CD8-positive, alpha-beta memory T cell (primary cell): ENCODE results near the gene RHEX. TPM values are rescaled to one million over a fixed set of nuclear protein-coding genes. Genes with fewer than 3 reads are reported as not detected.
A peak's percentile ranks its signal among the peaks of the same experiment; 100 is the strongest.

Experiments used
- CTCF ChIA-PET: fragments of 350-600 bp; sonication (Branson Sonifier 250); formaldehyde crosslinking; loops from one replicate; lab custom pipeline; 2021; ENCODE audit warnings: antibody characterized with exemption; lab: Charles Lee
- POLR2A ChIA-PET: fragments of 350-600 bp; sonication (Branson Sonifier 250); formaldehyde crosslinking; loops from one replicate; lab custom pipeline; 2021; ENCODE audit warnings: antibody characterized with exemption; lab: Charles Lee
- DNase-seq, 5 donors: peaks; one replicate each; pipeline versions ENCODE4 v3.0.0 to v3.0.0-alpha.2; 2020 to 2022; ENCODE audit warnings: mixed read lengths in 1 of 5
- H3K27ac ChIP-seq: one replicate; pipeline ENCODE4 v1.7.0; 2013; ENCODE audit warnings: low read depth, mild to moderate bottlenecking, low read length, moderate library complexity
- H3K27me3 ChIP-seq: 2 replicates; pipeline ENCODE4 v1.7.0; 2013; ENCODE audit warnings: low read length, mild to moderate bottlenecking; ENCODE audit not compliant: insufficient read depth, poor library complexity, severe bottlenecking
- H3K36me3 ChIP-seq: 2 replicates; pipeline ENCODE4 v1.7.0; 2013; ENCODE audit warnings: mild to moderate bottlenecking, low read length, moderate library complexity; ENCODE audit not compliant: insufficient read depth
- H3K4me1 ChIP-seq: 2 replicates; pipeline ENCODE4 v1.7.0; 2013; ENCODE audit warnings: mild to moderate bottlenecking, low read length, moderate library complexity; ENCODE audit not compliant: insufficient read depth
- H3K4me3 ChIP-seq: 2 replicates; pipeline ENCODE4 v1.7.0; 2013; ENCODE audit warnings: mild to moderate bottlenecking, low read length
- H3K9me3 ChIP-seq: 2 replicates; pipeline ENCODE4 v1.7.0; 2013; ENCODE audit warnings: mild to moderate bottlenecking, low read length
- H3K27ac Mint-ChIP-seq, 8 donors: one replicate each; pipeline ENCODE4 v1.8.0; 2020 to 2021; ENCODE audit warnings: mixed read lengths in 8 of 8, mild to moderate bottlenecking in 6 of 8, inconsistent platforms in 3 of 8, moderate library complexity in 3 of 8
- H3K27me3 Mint-ChIP-seq, 2 donors: one replicate each; pipeline ENCODE4 v1.8.0; 2020 to 2021; ENCODE audit warnings: mixed read lengths in 2 of 2, mild to moderate bottlenecking in 1 of 2, moderate library complexity in 1 of 2
- H3K36me3 Mint-ChIP-seq, 3 donors: one replicate each; pipeline ENCODE4 v1.8.0; 2020 to 2021; ENCODE audit warnings: mixed read lengths in 3 of 3, inconsistent platforms in 1 of 3, mild to moderate bottlenecking in 1 of 3
- H3K4me1 Mint-ChIP-seq, 3 donors: one replicate each; pipeline ENCODE4 v1.8.0; 2020 to 2021; ENCODE audit warnings: mixed read lengths in 3 of 3, inconsistent platforms in 1 of 3, mild to moderate bottlenecking in 1 of 3
- H3K4me3 Mint-ChIP-seq, 7 donors: one replicate each; pipeline ENCODE4 v1.8.0; 2020 to 2021; ENCODE audit warnings: mixed read lengths in 7 of 7, mild to moderate bottlenecking in 6 of 7, moderate library complexity in 4 of 7, inconsistent platforms in 2 of 7
- H3K9me3 Mint-ChIP-seq, 5 donors: one replicate each; pipeline ENCODE4 v1.8.0; 2020 to 2022; ENCODE audit warnings: mixed read lengths in 5 of 5, mild to moderate bottlenecking in 3 of 5, moderate library complexity in 2 of 5, inconsistent platforms in 1 of 5
- polyA plus RNA-seq: library from polyadenylated mRNA; unstranded; fragments of 300-500 nt; fragmentation: Illumina TruSeq; gene quantifications from one replicate; pipeline ENCODE4 v1.2.3, GENCODE V29; 2021
- total RNA-seq, 2 experiments: library from RNA; stranded (reverse); gene quantifications; one replicate each; pipeline ENCODE4 v1.2.3, GENCODE V29; 2021

Gene RHEX
- total and polyA plus RNA-seq, 3 experiments from 2014 or later: not detected

DNA sequence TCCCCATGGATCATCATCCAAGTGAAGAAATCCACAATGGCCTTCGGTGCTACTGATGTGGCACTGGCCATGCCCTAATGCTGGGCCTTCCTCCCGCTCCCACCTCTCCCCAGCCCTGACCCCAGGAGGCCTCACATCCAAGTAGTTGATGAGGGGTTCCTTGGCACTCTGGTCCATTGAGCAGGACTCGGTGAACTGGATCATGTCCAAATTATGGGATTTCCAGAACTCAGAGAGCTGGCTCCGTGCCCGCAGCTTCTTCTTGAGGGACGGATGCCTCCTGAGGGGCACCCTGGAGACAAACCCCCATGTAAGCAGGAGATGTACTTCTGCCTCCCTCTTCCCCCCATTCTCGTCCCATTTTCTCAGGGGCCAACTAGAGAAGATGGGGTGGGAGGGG lies 30.2 kb upstream of the RHEX start:
- ChIA-PET POLR2A (no interaction called here), CTCF (no interaction called here)
- Histone ChIP-seq H3K9me3 (no peaks in the 10 kb centered on the region), H3K4me3 (no peak overlapping the region), H3K27me3 (no peaks in the 10 kb centered on the region), H3K36me3 (no peaks in the 10 kb centered on the region), H3K27ac (no peak overlapping the region), H3K4me1 (no peaks in the 10 kb centered on the region)
- H3K36me3 Mint-ChIP-seq: no peaks in the 10 kb centered on the region
- no peak for DNase-seq
- H3K4me3 Mint-ChIP-seq: no peak overlapping the region
- H3K4me1 Mint-ChIP-seq: no peaks in the 10 kb centered on the region
- H3K27me3 Mint-ChIP-seq: peaks cover 8 to 45% of the 10 kb centered on the region in 2 donors
- no peak overlapping the region for H3K27ac Mint-ChIP-seq
- no peaks in the 10 kb centered on the region for H3K9me3 Mint-ChIP-seq

DNA sequence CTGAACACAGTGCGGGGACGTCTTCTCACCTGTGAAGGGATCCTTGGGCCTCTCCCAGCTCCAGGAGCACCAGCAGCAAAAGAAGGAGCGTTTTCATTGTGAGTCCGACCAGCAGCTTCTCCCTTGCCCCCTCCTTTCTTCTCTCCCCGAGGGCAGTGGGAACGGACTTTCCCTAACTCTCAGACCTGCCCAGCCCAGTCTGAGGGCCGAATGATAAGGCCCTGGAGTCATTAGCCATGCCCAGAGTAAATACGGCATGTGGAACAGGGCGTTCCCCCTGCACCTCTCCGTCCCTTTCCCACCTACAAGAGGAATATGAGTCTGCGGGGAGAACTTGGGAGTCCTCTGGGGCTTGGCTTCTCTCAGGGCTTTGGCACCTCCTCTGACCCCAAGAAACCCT lies 29.3 kb upstream of the RHEX start, which contains the start of gene CTSE:
CTSE (minus strand) TSS at position 201 of the 400 bp plus-strand sequence; CDS start at position 97, 104 bp downstream.
- no peaks in the 10 kb centered on the region for H3K36me3 Mint-ChIP-seq
- Histone ChIP-seq H3K27me3 (no peaks in the 10 kb centered on the region), H3K36me3 (no peaks in the 10 kb centered on the region), H3K4me1 (no peaks in the 10 kb centered on the region), H3K27ac (no peak within 1 kb of the TSS), H3K9me3 (no peaks in the 10 kb centered on the region), H3K4me3 (no peak within 1 kb of the TSS)
- no peak within 1 kb of the TSS for H3K27ac Mint-ChIP-seq
- POLR2A ChIA-PET: no interaction called here
- H3K9me3 Mint-ChIP-seq: no peaks in the 10 kb centered on the region
- no peak for DNase-seq
- H3K27me3 Mint-ChIP-seq: peaks cover 8 to 53% of the 10 kb centered on the region in 2 donors
- CTCF ChIA-PET: no interaction called here
- no peaks in the 10 kb centered on the region for H3K4me1 Mint-ChIP-seq
- no peak within 1 kb of the TSS for H3K4me3 Mint-ChIP-seq

DNA sequence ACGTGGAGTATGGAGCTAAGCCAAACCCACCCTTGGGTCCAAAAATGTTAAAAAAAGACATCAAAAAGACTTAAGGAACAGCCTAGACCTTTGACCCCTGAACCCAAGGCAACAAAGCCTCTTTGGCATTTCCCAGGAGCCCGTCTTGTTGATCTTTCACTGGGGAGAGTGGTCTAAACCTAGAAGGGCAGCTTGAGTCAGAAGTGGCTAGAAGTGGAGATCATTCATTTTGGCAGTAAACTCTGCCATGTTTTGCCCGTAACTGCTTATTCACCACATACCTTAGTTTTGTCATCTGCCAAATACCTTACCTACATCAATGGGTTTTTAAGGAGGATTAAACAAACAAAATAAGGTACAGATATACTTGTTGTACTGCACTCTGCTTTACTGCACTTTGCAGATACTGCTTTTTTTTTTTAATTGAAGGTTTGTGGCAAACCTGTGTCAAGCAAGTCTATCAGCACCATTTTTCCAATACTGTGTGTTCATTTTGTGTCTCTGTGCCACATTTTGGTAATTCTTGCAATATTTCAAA lies 27.6 kb upstream of the RHEX start:
- peaks cover 10 to 58% of the 10 kb centered on the region in 2 donors for H3K27me3 Mint-ChIP-seq
- POLR2A ChIA-PET: no interaction called here

DNA sequence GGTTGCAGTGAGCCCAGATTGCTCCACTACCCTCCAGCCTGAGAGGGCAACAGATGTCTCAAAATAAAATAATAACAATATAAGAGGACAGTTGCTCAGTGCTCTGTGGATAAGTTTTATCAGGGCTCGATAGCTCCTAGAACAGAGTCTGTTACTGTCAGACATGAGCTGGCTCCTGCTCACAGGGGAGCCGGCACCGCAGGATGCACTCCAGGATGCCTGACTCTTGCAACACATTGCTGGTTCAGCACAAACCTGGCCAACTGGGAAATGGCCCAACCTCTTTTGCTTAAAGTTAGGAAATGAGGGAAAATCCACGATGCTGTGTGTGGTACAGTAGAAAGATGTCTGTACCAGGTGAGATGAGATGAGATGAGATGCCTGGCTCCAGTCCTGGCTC lies 23.5 kb upstream of the RHEX start:
- Mint-ChIP-seq H3K27ac (no peak overlapping the region), H3K27me3 (peaks cover 8 to 42% of the 10 kb centered on the region in 2 donors), H3K4me3 (no peak overlapping the region), H3K9me3 (no peaks in the 10 kb centered on the region), H3K4me1 (peaks cover 3 to 5% (median 4%) of the 10 kb centered on the region in 3 donors), H3K36me3 (no peaks in the 10 kb centered on the region)
- ChIA-PET POLR2A (no interaction called here), CTCF (interaction anchor here (0.6 to 1.9 kb wide), 5 partner anchors 9 to 1046 kb away, joined by 3 to 7 read pairs (median 3); no protein-coding TSS in a partner anchor)
- Histone ChIP-seq H3K36me3 (no peaks in the 10 kb centered on the region), H3K4me1 (no peaks in the 10 kb centered on the region), H3K9me3 (no peaks in the 10 kb centered on the region), H3K4me3 (no peak overlapping the region), H3K27ac (no peak overlapping the region), H3K27me3 (no peaks in the 10 kb centered on the region)
- no peak for DNase-seq

More for the DNA sequence above, 27.6 kb upstream of the RHEX start:
- H3K4me1 Mint-ChIP-seq: no peaks in the 10 kb centered on the region
- no peaks in the 10 kb centered on the region for H3K9me3 ChIP-seq
- no peaks in the 10 kb centered on the region for H3K36me3 Mint-ChIP-seq
- no peak overlapping the region for H3K4me3 ChIP-seq
- H3K27ac ChIP-seq: no peak overlapping the region
- no peaks in the 10 kb centered on the region for H3K27me3 ChIP-seq
- CTCF ChIA-PET: no interaction called here
- DNase-seq: no peak
- H3K9me3 Mint-ChIP-seq: no peaks in the 10 kb centered on the region
- H3K27ac Mint-ChIP-seq: no peak overlapping the region
- H3K4me1 ChIP-seq: no peaks in the 10 kb centered on the region
- no peak overlapping the region for H3K4me3 Mint-ChIP-seq
- H3K36me3 ChIP-seq: no peaks in the 10 kb centered on the region

DNA sequence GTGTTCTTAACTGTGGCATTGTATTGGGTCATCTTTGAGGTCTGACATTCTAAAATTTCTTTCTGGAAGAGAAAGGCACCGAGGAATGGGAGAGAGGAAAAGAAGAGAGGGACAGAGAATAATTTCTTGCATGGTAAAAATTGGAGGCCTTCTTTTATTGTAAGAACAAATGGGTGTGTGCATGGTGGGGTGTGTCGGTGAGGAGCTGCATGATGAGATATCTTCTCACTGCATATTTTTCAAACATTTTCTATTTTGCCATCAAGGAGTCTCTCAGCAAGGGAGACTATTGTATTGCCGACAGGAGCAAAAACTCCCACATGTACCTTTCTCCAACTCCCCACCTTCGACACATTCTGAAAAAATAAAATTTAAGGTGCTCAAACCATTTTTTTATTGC lies 22.8 kb upstream of the RHEX start:
- no peak overlapping the region for H3K27ac ChIP-seq
- peaks cover 8 to 46% of the 10 kb centered on the region in 2 donors for H3K27me3 Mint-ChIP-seq
- H3K36me3 Mint-ChIP-seq: no peaks in the 10 kb centered on the region
- POLR2A ChIA-PET: no interaction called here
- peaks cover 3 to 7% (median 5%) of the 10 kb centered on the region in 3 donors for H3K4me1 Mint-ChIP-seq
- H3K4me1 ChIP-seq: no peaks in the 10 kb centered on the region
- no peak overlapping the region for H3K27ac Mint-ChIP-seq
- no peak overlapping the region for H3K4me3 ChIP-seq
- H3K36me3 ChIP-seq: no peaks in the 10 kb centered on the region
- H3K4me3 Mint-ChIP-seq: no peak overlapping the region
- H3K9me3 ChIP-seq: no peaks in the 10 kb centered on the region
- H3K9me3 Mint-ChIP-seq: no peaks in the 10 kb centered on the region
- H3K27me3 ChIP-seq: no peaks in the 10 kb centered on the region
- no peak for DNase-seq
- CTCF ChIA-PET: interaction anchor here (0.7 to 2.0 kb wide), 7 partner anchors 13 to 78 kb away, joined by 3 to 7 read pairs (median 4); no protein-coding TSS in a partner anchor

DNA sequence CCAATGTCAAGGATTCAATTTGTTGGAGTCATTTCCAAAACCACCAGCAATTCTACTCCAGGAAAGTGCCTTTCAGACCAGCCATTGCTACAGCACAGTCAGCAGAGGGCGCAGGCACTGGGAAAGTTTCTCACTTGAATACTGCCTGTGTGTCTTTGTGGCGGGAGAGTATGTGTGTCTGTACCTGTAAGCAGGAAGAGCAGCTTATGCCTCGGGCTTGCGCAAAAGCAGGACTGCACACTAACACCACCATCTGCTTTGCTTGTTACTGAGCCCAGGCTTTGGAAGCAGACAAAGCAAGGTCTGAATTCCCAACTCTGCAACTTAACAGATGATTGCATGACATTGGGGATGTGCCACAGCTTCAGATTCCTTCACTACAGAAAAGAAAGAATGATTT lies 22.3 kb upstream of the RHEX start:
- H3K36me3 Mint-ChIP-seq: no peaks in the 10 kb centered on the region
- no peak overlapping the region for H3K4me3 ChIP-seq

DNA sequence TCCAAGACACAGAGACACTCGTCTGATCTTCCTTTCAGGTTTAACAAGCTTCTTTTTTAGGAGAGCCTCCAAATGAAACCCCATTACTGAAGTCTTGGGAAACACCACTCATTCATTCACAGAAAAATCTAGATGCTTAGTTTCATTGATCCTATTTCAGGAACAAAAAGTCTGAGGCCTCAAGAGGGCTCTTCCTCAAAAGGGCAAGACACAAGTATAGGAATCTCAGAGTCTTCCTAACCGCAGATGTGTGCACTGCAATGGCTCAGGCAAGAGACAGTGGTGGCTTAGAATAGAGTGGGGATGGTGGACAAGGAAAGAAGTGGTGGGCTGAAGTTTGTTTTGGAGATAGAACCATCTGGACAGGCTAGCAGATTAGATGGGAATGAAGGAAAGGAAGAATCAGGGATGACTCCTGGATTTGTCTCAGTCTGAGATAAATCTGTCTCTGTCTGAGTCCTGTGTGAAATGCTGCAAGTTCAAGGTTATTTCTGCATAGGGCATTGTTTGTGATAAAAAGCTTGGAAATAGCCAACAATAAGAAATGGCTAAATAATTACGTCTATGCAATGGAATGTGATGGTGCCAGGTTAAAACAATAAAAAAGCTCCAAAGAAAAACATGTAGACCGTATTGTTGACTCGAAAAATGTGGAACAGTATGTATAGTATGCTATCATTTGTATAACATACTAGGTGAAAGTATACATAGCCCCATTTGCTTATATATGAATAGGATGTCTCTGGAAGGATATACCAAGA lies 20.4 kb upstream of the RHEX start:
- peaks cover 6 to 47% of the 10 kb centered on the region in 2 donors for H3K27me3 Mint-ChIP-seq
- no peak overlapping the region for H3K4me3 Mint-ChIP-seq
- Histone ChIP-seq H3K9me3 (no peaks in the 10 kb centered on the region), H3K27me3 (no peaks in the 10 kb centered on the region), H3K4me1 (no peaks in the 10 kb centered on the region), H3K36me3 (no peaks in the 10 kb centered on the region), H3K27ac (no peak overlapping the region), H3K4me3 (no peak overlapping the region)
- CTCF ChIA-PET: interaction anchor here (0.7 to 2.2 kb wide), 3 partner anchors 29 to 74 kb away, joined by 3 to 11 read pairs (median 3); no protein-coding TSS in a partner anchor
- no peak for DNase-seq
- H3K27ac Mint-ChIP-seq: peak overlapping the region in 1 of 8 donors; percentile 3
- POLR2A ChIA-PET: no interaction called here
- no peaks in the 10 kb centered on the region for H3K9me3 Mint-ChIP-seq
- H3K36me3 Mint-ChIP-seq: no peaks in the 10 kb centered on the region
- peaks cover 3 to 7% (median 5%) of the 10 kb centered on the region in 3 donors for H3K4me1 Mint-ChIP-seq

More for the DNA sequence above, 22.3 kb upstream of the RHEX start:
- Histone ChIP-seq H3K4me1 (no peaks in the 10 kb centered on the region), H3K36me3 (no peaks in the 10 kb centered on the region), H3K27ac (no peak overlapping the region), H3K27me3 (no peaks in the 10 kb centered on the region), H3K9me3 (no peaks in the 10 kb centered on the region)
- DNase-seq: peak; percentile 30 to 62 (median 38)
- no peak overlapping the region for H3K27ac Mint-ChIP-seq
- ChIA-PET POLR2A (no interaction called here), CTCF (interaction anchor here (0.7 to 2.2 kb wide), 10 partner anchors 12 to 80 kb away, joined by 3 to 11 read pairs (median 4); no protein-coding TSS in a partner anchor)
- H3K4me1 Mint-ChIP-seq: peaks cover 3 to 7% (median 5%) of the 10 kb centered on the region in 3 donors
- H3K4me3 Mint-ChIP-seq: no peak overlapping the region
- H3K27me3 Mint-ChIP-seq: peaks cover 8 to 46% of the 10 kb centered on the region in 2 donors
- no peaks in the 10 kb centered on the region for H3K9me3 Mint-ChIP-seq

DNA sequence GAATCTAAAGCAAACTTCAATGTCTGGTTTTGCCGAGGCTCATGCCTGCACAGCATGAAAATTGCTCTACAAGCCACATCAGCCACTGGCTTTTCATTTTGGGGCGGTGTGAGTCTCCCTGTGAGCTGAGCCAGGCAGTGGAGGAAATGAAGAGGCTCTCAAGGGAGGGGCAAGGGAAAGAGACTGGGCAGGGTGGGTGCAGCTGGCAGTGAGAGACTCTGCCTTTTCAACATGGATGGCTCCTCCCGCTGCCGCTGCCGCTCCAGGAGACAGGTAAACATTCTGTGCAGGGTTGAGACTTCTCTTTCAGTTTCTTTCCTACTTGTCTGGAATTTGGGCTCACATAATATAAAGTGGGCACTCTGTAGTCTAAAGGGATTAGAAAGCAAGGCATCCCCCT lies 17.9 kb upstream of the RHEX start:
- Mint-ChIP-seq H3K27me3 (peaks cover 6 to 36% of the 10 kb centered on the region in 2 donors), H3K4me1 (peaks cover 14 to 20% (median 19%) of the 10 kb centered on the region in 3 donors), H3K4me3 (peak overlapping the region in 1 of 7 donors; percentile 42), H3K27ac (peak overlapping the region in 1 of 8 donors; percentile 21), H3K9me3 (no peaks in the 10 kb centered on the region), H3K36me3 (no peaks in the 10 kb centered on the region)
- DNase-seq: no peak
- CTCF ChIA-PET: no interaction called here
- Histone ChIP-seq H3K27me3 (no peaks in the 10 kb centered on the region), H3K27ac (no peak overlapping the region), H3K9me3 (no peaks in the 10 kb centered on the region), H3K36me3 (no peaks in the 10 kb centered on the region), H3K4me1 (no peaks in the 10 kb centered on the region), H3K4me3 (no peak overlapping the region)
- POLR2A ChIA-PET: no interaction called here
